CD4-positive, alpha-beta T cell (primary cell): ENCODE measurements around the gene ABCC6. TPM values are rescaled to one million over a fixed set of nuclear protein-coding genes. Genes with fewer than 3 reads are reported as not detected.
A peak's percentile ranks its signal among the peaks of the same experiment; 100 is the strongest.
"Not testable (repeated sequence)": the region's sequence is repeated elsewhere in the genome, so short reads cannot be mapped to it uniquely, and the experiment has no call there.

ENCODE experiments used
- ATAC-seq: fragments of 200-7000 bp; cut with Tn5 transposase; one replicate; pipeline ENCODE4 v1.10.0; 2022; ENCODE audit warnings: mild to moderate bottlenecking; ENCODE audit not compliant: poor library complexity
- CTCF ChIA-PET: fragments of 350-600 bp; sonication (Branson Sonifier 250); formaldehyde crosslinking; loops from one replicate; lab custom pipeline; 2021; ENCODE audit warnings: antibody characterized with exemption, inconsistent platforms; lab: Charles Lee
- POLR2A ChIA-PET: fragments of 350-600 bp; sonication (Branson Sonifier 250); formaldehyde crosslinking; loops from one replicate; lab custom pipeline; 2021; ENCODE audit warnings: antibody characterized with exemption, inconsistent platforms; lab: Charles Lee
- DNase-seq, 14 experiments: peaks; one replicate each; pipeline ENCODE4 v3.0.0-alpha.2; 2013 to 2020; ENCODE audit warnings: mixed read lengths in 2 of 14
- H3K27ac ChIP-seq, 2 donors: one replicate each; pipeline versions ENCODE4 v1.5.1 to v1.7.0; 2013; ENCODE audit warnings: low read length in 2 of 2, low read depth in 1 of 2, mild to moderate bottlenecking in 1 of 2
- H3K27me3 ChIP-seq, 2 experiments: 1 replicate in 1 of 2; 2 replicates in 1 of 2; pipeline versions ENCODE4 v1.6.1 to v1.7.0; 2013; ENCODE audit warnings: low read length in 2 of 2, control low read depth in 1 of 2, mild to moderate bottlenecking in 1 of 2, moderate library complexity in 1 of 2; ENCODE audit not compliant: insufficient read depth in 2 of 2, control insufficient read depth in 1 of 2
- H3K36me3 ChIP-seq: one replicate; pipeline ENCODE4 v1.6.1; 2013; ENCODE audit warnings: low read length, control low read depth; ENCODE audit not compliant: insufficient read depth
- H3K4me1 ChIP-seq: one replicate; pipeline ENCODE4 v1.6.1; 2013; ENCODE audit warnings: low read length, control low read depth; ENCODE audit not compliant: insufficient read depth
- H3K4me3 ChIP-seq: one replicate; pipeline ENCODE4 v1.5.1; 2013; ENCODE audit warnings: mild to moderate bottlenecking, low read length, moderate library complexity
- H3K9me3 ChIP-seq, 2 experiments: 1 replicate in 1 of 2; 2 replicates in 1 of 2; pipeline versions ENCODE4 v1.6.1 to v1.7.0; 2013; ENCODE audit warnings: low read length in 2 of 2, mild to moderate bottlenecking in 2 of 2, control low read depth in 1 of 2, moderate library complexity in 1 of 2; ENCODE audit not compliant: control insufficient read depth in 1 of 2, insufficient read depth in 1 of 2
- H3K27ac Mint-ChIP-seq: one replicate; pipeline ENCODE4 v1.8.0; 2020; ENCODE audit warnings: mixed read lengths
- H3K27me3 Mint-ChIP-seq: one replicate; pipeline ENCODE4 v1.8.0; 2021; ENCODE audit warnings: mixed read lengths
- H3K36me3 Mint-ChIP-seq: one replicate; pipeline ENCODE4 v1.8.0; 2021; ENCODE audit warnings: low read depth, mixed read lengths
- H3K4me1 Mint-ChIP-seq: one replicate; pipeline ENCODE4 v1.8.0; 2021; ENCODE audit warnings: low read depth, mixed read lengths
- H3K4me3 Mint-ChIP-seq: one replicate; pipeline ENCODE4 v1.8.0; 2020; ENCODE audit warnings: mild to moderate bottlenecking, mixed read lengths
- H3K9me3 Mint-ChIP-seq: one replicate; pipeline ENCODE4 v1.8.0; 2020; ENCODE audit warnings: mixed read lengths
- intact Hi-C, 2 experiments: fragments of 100-400 bp; cut with DNase I in 1 of 2; cut with micrococcal nuclease in 1 of 2; formaldehyde crosslinking; loops; one replicate each; pipeline versions ENCODE4 v1.15.1 to v1.9.0; 2023 to 2025; cut with DNase I, micrococcal nuclease
- total RNA-seq, 174 experiments: library from RNA in 2 of 174; stranded (reverse) in 2 of 174; gene quantifications; one replicate each; pipeline ENCODE4 v1.2.3 and lab custom pipeline; 2021 to 2026

Gene ABCC6
- total RNA-seq, 2 experiments from 2014 or later, result not detected

- H3K9me3 Mint-ChIP-seq, CTCF ChIA-PET, H3K4me1 Mint-ChIP-seq, DNase-seq, H3K27ac Mint-ChIP-seq, ATAC-seq, H3K36me3 ChIP-seq, POLR2A ChIA-PET, H3K4me3 ChIP-seq, H3K27ac ChIP-seq, H3K4me1 ChIP-seq, H3K4me3 Mint-ChIP-seq, H3K9me3 ChIP-seq, H3K27me3 Mint-ChIP-seq, intact Hi-C loops, H3K36me3 Mint-ChIP-seq, H3K27me3 ChIP-seq: not testable (repeated sequence)
Observed at GRCh38 chr16:16208461-16208860, 14.8 kb downstream of the ABCC6 start.

GRCh38 chr16:16207787-16208334 is 15.4 kb downstream of the ABCC6 start:
- ATAC-seq, CTCF ChIA-PET, H3K36me3 Mint-ChIP-seq, H3K4me3 ChIP-seq, H3K27me3 Mint-ChIP-seq, H3K27ac Mint-ChIP-seq, H3K36me3 ChIP-seq, H3K9me3 ChIP-seq, intact Hi-C loops, POLR2A ChIA-PET, H3K4me1 Mint-ChIP-seq, H3K4me3 Mint-ChIP-seq, H3K27me3 ChIP-seq, H3K4me1 ChIP-seq, H3K9me3 Mint-ChIP-seq, H3K27ac ChIP-seq: not testable (repeated sequence)
- DNase-seq, result peak in 2 of 14 experiments; percentile 14

GRCh38 chr16:16207097-16207786 is 16.1 kb downstream of the ABCC6 start:
- POLR2A ChIA-PET, H3K36me3 Mint-ChIP-seq, H3K4me1 Mint-ChIP-seq, ATAC-seq, CTCF ChIA-PET, H3K27ac Mint-ChIP-seq, H3K27ac ChIP-seq, H3K4me3 ChIP-seq, H3K4me1 ChIP-seq, H3K36me3 ChIP-seq, H3K9me3 ChIP-seq, H3K27me3 ChIP-seq, H3K4me3 Mint-ChIP-seq, intact Hi-C loops, H3K9me3 Mint-ChIP-seq, H3K27me3 Mint-ChIP-seq: not testable (repeated sequence)
- peak in 2 of 14 experiments; percentile 21 to 28 for DNase-seq

- H3K4me1 Mint-ChIP-seq, DNase-seq, intact Hi-C loops, H3K9me3 Mint-ChIP-seq, H3K27me3 Mint-ChIP-seq, H3K27ac Mint-ChIP-seq, H3K4me1 ChIP-seq, H3K9me3 ChIP-seq, H3K36me3 ChIP-seq, POLR2A ChIA-PET, CTCF ChIA-PET, H3K4me3 ChIP-seq, H3K36me3 Mint-ChIP-seq, H3K4me3 Mint-ChIP-seq, H3K27me3 ChIP-seq, H3K27ac ChIP-seq, ATAC-seq: not testable (repeated sequence)
Observed at GRCh38 chr16:16205864-16206263, 17.4 kb downstream of the ABCC6 start.

GRCh38 chr16:16204552-16204951 is 18.7 kb downstream of the ABCC6 start:
- H3K4me1 Mint-ChIP-seq, H3K27ac Mint-ChIP-seq, H3K4me3 Mint-ChIP-seq, CTCF ChIA-PET, DNase-seq, H3K9me3 ChIP-seq, H3K36me3 Mint-ChIP-seq, H3K27me3 Mint-ChIP-seq, ATAC-seq, POLR2A ChIA-PET, H3K4me3 ChIP-seq, H3K9me3 Mint-ChIP-seq, H3K27me3 ChIP-seq, intact Hi-C loops, H3K36me3 ChIP-seq, H3K4me1 ChIP-seq, H3K27ac ChIP-seq: not testable (repeated sequence)

- H3K9me3 ChIP-seq, H3K27ac Mint-ChIP-seq, POLR2A ChIA-PET, CTCF ChIA-PET, H3K36me3 Mint-ChIP-seq, DNase-seq, H3K4me1 ChIP-seq, ATAC-seq, intact Hi-C loops, H3K27me3 ChIP-seq, H3K27me3 Mint-ChIP-seq, H3K4me3 Mint-ChIP-seq, H3K4me3 ChIP-seq, H3K36me3 ChIP-seq, H3K4me1 Mint-ChIP-seq, H3K27ac ChIP-seq, H3K9me3 Mint-ChIP-seq: not testable (repeated sequence)
Observed at GRCh38 chr16:16203494-16203893, 19.8 kb downstream of the ABCC6 start.

GRCh38 chr16:16202400-16203143 is 20.7 kb downstream of the ABCC6 start:
- H3K9me3 Mint-ChIP-seq, H3K36me3 Mint-ChIP-seq, H3K4me3 Mint-ChIP-seq, H3K4me1 ChIP-seq, H3K27me3 Mint-ChIP-seq, H3K4me3 ChIP-seq, CTCF ChIA-PET, H3K27me3 ChIP-seq, H3K4me1 Mint-ChIP-seq, POLR2A ChIA-PET, ATAC-seq, H3K9me3 ChIP-seq, H3K27ac ChIP-seq, H3K36me3 ChIP-seq, H3K27ac Mint-ChIP-seq, intact Hi-C loops: not testable (repeated sequence)
- DNase-seq, result peak in 7 of 14 experiments; percentile 7 to 49 (median 14)
